Activated B cell treated with CpG ODN at 0.5 μM for 24 hours (primary cell): ENCODE results near the gene CRYBA4. TPM values are rescaled to one million over a fixed set of nuclear protein-coding genes. Genes with fewer than 3 reads are reported as not detected.
A peak's percentile ranks its signal among the peaks of the same experiment; 100 is the strongest.

Experiments used
- ATAC-seq: fragments of 200-7000 bp; cut with Tn5 transposase; one replicate; pipeline ENCODE4 v1.10.0; 2021; ENCODE audit warnings: low read depth, mild to moderate bottlenecking, moderate library complexity
- CTCF ChIA-PET: fragments of 350-600 bp; sonication (Branson Sonifier 250); formaldehyde crosslinking; loops from one replicate; lab custom pipeline; 2021; ENCODE audit warnings: antibody characterized with exemption; lab: Charles Lee
- POLR2A ChIA-PET: fragments of 350-600 bp; sonication (Branson Sonifier 250); formaldehyde crosslinking; loops from one replicate; lab custom pipeline; 2021; ENCODE audit warnings: antibody characterized with exemption; lab: Charles Lee
- DNase-seq: peaks from one replicate; pipeline ENCODE4 v3.0.0; 2022
- H3K27ac Mint-ChIP-seq: one replicate; pipeline ENCODE4 v1.8.0; 2020; ENCODE audit warnings: mixed read lengths
- H3K27me3 Mint-ChIP-seq: one replicate; pipeline ENCODE4 v1.8.0; 2021; ENCODE audit warnings: mixed read lengths
- H3K36me3 Mint-ChIP-seq: one replicate; pipeline ENCODE4 v1.8.0; 2021; ENCODE audit warnings: low read depth, mixed read lengths
- H3K4me1 Mint-ChIP-seq: one replicate; pipeline ENCODE4 v1.8.0; 2021; ENCODE audit warnings: mixed read lengths
- H3K4me3 Mint-ChIP-seq: one replicate; pipeline ENCODE4 v1.8.0; 2020; ENCODE audit warnings: mild to moderate bottlenecking, mixed read lengths
- H3K9me3 Mint-ChIP-seq: one replicate; pipeline ENCODE4 v1.8.0; 2020; ENCODE audit warnings: mixed read lengths
- CTCF ChIP-seq: fragments of 200-600 bp; IDR thresholded peaks from one replicate; pipeline ENCODE4 v1.8.0; 2022; ENCODE audit warnings: antibody characterized with exemption, mild to moderate bottlenecking
- intact Hi-C: fragments of 100-400 bp; cut with micrococcal nuclease; formaldehyde crosslinking; loops from one replicate; pipeline ENCODE4 v1.15.1; 2024
- total RNA-seq: library from RNA; stranded (reverse); gene quantifications from 2 replicates; pipeline ENCODE4 v1.2.3, GENCODE V29; 2022

CRYBA4 gene
- total RNA-seq, 1 donor from 2014 or later = not detected

DNA sequence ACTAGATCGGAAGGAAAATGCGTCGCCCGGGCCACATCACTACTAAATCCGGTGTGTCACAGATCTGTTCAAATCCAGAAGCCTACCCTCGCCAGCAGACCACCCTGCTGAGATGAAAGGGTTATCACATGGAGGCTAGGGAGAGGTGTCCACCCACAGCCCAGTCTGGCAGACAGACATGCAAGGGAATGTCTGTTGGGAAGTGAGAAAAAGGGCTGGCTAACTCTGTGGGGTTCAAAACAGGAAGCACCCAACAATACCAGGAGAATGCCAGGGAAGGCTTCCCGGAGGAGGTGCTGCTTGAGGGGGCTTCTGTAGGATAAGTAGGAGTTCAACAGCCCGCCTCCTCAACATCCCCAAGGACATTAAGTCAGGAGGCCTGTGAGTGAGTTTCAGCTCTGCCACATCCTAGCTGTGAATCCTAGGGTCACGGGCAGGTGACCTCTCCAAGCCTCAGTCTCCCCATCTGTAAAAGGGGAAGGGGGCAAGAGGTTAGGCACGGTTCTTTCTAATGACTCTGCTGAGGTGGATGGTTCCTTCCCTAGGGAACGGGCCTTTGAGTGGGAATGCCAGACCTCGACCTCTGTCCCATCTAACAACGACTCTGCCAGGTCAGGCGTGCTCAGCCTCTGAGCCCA is 32.9 kb upstream of the CRYBA4 start:
- TF ChIP-seq CTCF = no peak
- Mint-ChIP-seq H3K9me3 (no peaks in the 10 kb centered on the region), H3K27ac (peak overlapping the region; percentile 30), H3K27me3 (no peaks in the 10 kb centered on the region), H3K4me1 (peaks cover 43% of the 10 kb centered on the region), H3K36me3 (no peaks in the 10 kb centered on the region), H3K4me3 (peak overlapping the region; percentile 86)
- ChIA-PET POLR2A (interaction anchor here (1.3 to 1.6 kb wide), 2 partner anchors 53 to 76 kb away, joined by 3 to 5 read pairs; partner anchors contain the start of gene TFIP11), CTCF (no interaction called here)
- DNase-seq (no peak), ATAC-seq (no peak)
- intact Hi-C loops = loop anchor here (5.0 kb wide), 1 partner anchor 107 kb away; the partner anchor contains the start of genes HPS4 and SRRD

- POLR2A ChIA-PET = interaction anchor here (1.3 to 1.4 kb wide), 2 partner anchors 54 to 1330 kb away, joined by 3 read pairs; partner anchors contain the start of gene PITPNB
- intact Hi-C loops = loop anchor here (5.0 kb wide), 1 partner anchor 107 kb away; the partner anchor contains the start of genes HPS4 and SRRD
- Mint-ChIP-seq H3K36me3 (no peaks in the 10 kb centered on the region), H3K27me3 (no peaks in the 10 kb centered on the region), H3K27ac (peak overlapping the region; percentile 30), H3K9me3 (no peaks in the 10 kb centered on the region), H3K4me1 (peaks cover 39% of the 10 kb centered on the region), H3K4me3 (peak overlapping the region; percentile 86)
- ATAC-seq (peak; percentile 29), DNase-seq (no peak)
- no peak for TF ChIP-seq CTCF
- CTCF ChIA-PET = no interaction called here
Observed at GRCh38 chr22:26589367-26589844, 32.4 kb upstream of the CRYBA4 start.

- intact Hi-C loops = loop anchor here (1.0 to 5.0 kb wide), 6 partner anchors 11 to 158 kb away; partner anchors contain the start of genes HPS4, SRRD and TFIP11
- CTCF ChIA-PET = no interaction called here
- Mint-ChIP-seq H3K27ac (peak within 1 kb of the TSS; percentile 72), H3K36me3 (no peaks in the 10 kb centered on the region), H3K4me3 (peak within 1 kb of the TSS; percentile 87), H3K9me3 (no peaks in the 10 kb centered on the region), H3K27me3 (no peaks in the 10 kb centered on the region), H3K4me1 (peaks cover 39% of the 10 kb centered on the region)
- DNase-seq (peak; percentile 78), ATAC-seq (peak; percentile 94)
- TF ChIP-seq CTCF = no peak
- POLR2A ChIA-PET = interaction anchor here (1.0 to 1.4 kb wide), 3 partner anchors 55 to 1329 kb away, joined by 3 read pairs; partner anchors contain the start of genes HPS4, PITPNB and SRRD
Observed at GRCh38 chr22:26589845-26590736, 31.7 kb upstream of the CRYBA4 start, which contains the start of gene TPST2. TSS of gene TPST2 (minus strand) at chr22:26590132. CDS start at chr22:26541630, 48,502 bp downstream.

DNA sequence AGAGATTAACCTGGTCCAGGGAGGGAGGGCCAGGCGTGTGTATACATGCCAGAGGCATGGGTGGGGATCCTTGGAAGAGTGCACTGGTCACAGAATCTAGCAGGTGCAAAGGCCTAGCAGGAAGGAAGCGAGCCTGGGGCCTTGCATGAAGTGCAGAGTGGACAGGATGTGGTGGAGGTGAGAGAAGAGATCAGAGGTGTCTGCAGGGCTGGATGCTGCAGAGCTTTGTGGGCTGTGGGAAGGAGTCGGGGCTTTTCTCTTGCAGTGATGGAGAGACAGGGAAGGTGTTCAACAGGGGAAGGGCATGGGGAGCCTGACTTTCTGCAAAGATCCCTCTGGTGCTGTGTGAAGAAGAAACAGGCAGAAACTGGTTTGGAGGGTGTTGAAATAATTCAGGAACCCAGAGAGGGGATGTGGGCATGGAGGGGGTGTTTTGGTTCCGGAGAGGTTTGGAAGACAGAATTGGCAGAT is 29.3 kb upstream of the CRYBA4 start:
- no peak for DNase-seq
- ChIA-PET POLR2A (no interaction called here), CTCF (no interaction called here)
- no peaks in the 10 kb centered on the region for H3K9me3 Mint-ChIP-seq
- no peak for TF ChIP-seq CTCF
- no peaks in the 10 kb centered on the region for H3K27me3 Mint-ChIP-seq
- intact Hi-C loops = loop anchor here (5.0 kb wide), 1 partner anchor 160 kb away; no protein-coding TSS in a partner anchor
- H3K4me3 Mint-ChIP-seq = no peak overlapping the region
- H3K36me3 Mint-ChIP-seq = no peaks in the 10 kb centered on the region
- H3K27ac Mint-ChIP-seq = peak overlapping the region; percentile 0
- H3K4me1 Mint-ChIP-seq = peaks cover 31% of the 10 kb centered on the region
- no peak for ATAC-seq
